HL-60 (cell line): ENCODE results near the gene EVC.

Experiments
- CTCF ChIP-seq: IDR thresholded peaks from one replicate; pipeline ENCODE4 v1.5.1; 2011; ENCODE audit warnings: low read length, control low read depth, inconsistent platforms; ENCODE audit not compliant: insufficient read depth
- POLR2AphosphoS5 ChIP-seq: IDR thresholded peaks from 2 replicates; pipeline ENCODE4 v1.6.1; 2012; ENCODE audit warnings: low read depth

- TF ChIP-seq CTCF (no peak), POLR2AphosphoS5 (no peak)
These were observed 43.5 kb downstream of the EVC start for GRCh38 chr4:5754529-5754881.
